Smooth muscle cell (in vitro differentiated cells): ENCODE data around the gene CERS1. TPM values are rescaled to one million over a fixed set of nuclear protein-coding genes. Genes with fewer than 3 reads are reported as not detected.

Experiments
- DNase-seq: peaks from one replicate; lab custom pipeline; 2025; ENCODE audit not compliant: unreplicated experiment; lab: John Stamatoyannopoulos, UW
- H2AFZ ChIP-seq: fragments of 200-600 bp; sonication (generic); 2 replicates; pipeline ENCODE4 v1.6.0; 2016; ENCODE audit warnings: antibody characterized with exemption, low read depth, mild to moderate bottlenecking
- H3F3A ChIP-seq: fragments of 200-600 bp; sonication (generic); 2 replicates; pipeline ENCODE4 v1.6.0; 2017; ENCODE audit warnings: antibody characterized with exemption, low read depth
- H3K27ac ChIP-seq: fragments of 200-600 bp; sonication (generic); 2 replicates; pipeline ENCODE4 v1.5.1; 2016; ENCODE audit warnings: low read depth, mild to moderate bottlenecking
- H3K27me3 ChIP-seq: fragments of 200-600 bp; sonication (generic); 2 replicates; pipeline ENCODE4 v1.6.1; 2016; ENCODE audit warnings: low read depth, mild to moderate bottlenecking
- H3K36me3 ChIP-seq: fragments of 200-600 bp; sonication (generic); 2 replicates; pipeline ENCODE4 v1.5.1; 2016; ENCODE audit warnings: low read depth
- H3K4me1 ChIP-seq: fragments of 200-600 bp; sonication (generic); 2 replicates; pipeline ENCODE4 v1.5.1; 2016; ENCODE audit warnings: low read depth
- H3K4me2 ChIP-seq: fragments of 200-600 bp; sonication (generic); 2 replicates; pipeline ENCODE4 v1.6.0; 2016; ENCODE audit warnings: mild to moderate bottlenecking
- H3K4me3 ChIP-seq: fragments of 200-600 bp; sonication (generic); 2 replicates; pipeline ENCODE4 v1.5.1; 2016; ENCODE audit warnings: mild to moderate bottlenecking
- H3K79me2 ChIP-seq: fragments of 200-600 bp; sonication (generic); 2 replicates; pipeline ENCODE4 v1.6.0; 2016; ENCODE audit warnings: low read depth, mild to moderate bottlenecking
- H3K9ac ChIP-seq: fragments of 200-600 bp; sonication (generic); 2 replicates; pipeline ENCODE4 v1.6.0; 2016; ENCODE audit warnings: low read depth
- H3K9me3 ChIP-seq: fragments of 200-600 bp; sonication (generic); replicated peaks from 2 replicates; pipeline ENCODE4 v1.5.1; 2016; ENCODE audit warnings: low read depth
- H4K20me1 ChIP-seq: fragments of 200-600 bp; sonication (generic); 2 replicates; pipeline ENCODE4 v1.6.0; 2016; ENCODE audit warnings: low read depth
- CTCF ChIP-seq: fragments of 200-600 bp; sonication (generic); IDR thresholded peaks from 2 replicates; pipeline ENCODE4 v1.5.1; 2017; ENCODE audit warnings: borderline replicate concordance, mild to moderate bottlenecking, antibody characterized with exemption; ENCODE audit not compliant: insufficient read depth, poor library complexity, severe bottlenecking
- WGBS: methylation state at CpG from one replicate; pipeline ENCODE4 v1.1.7; 2016; ENCODE audit warnings: low lambda C conversion rate; 5-methylcytosine and 5-hydroxymethylcytosine counted together
- polyA plus RNA-seq: library from polyadenylated mRNA; unstranded; fragments of >200 nt; fragmentation: Nextera tagmentation; extraction: Ambion mirVana; gene quantifications from 2 replicates; pipeline ENCODE4 v1.2.1, GENCODE V29; 2016
- total RNA-seq: library from RNA; depleted of rRNA; stranded (reverse); fragments of >200 nt; gene quantifications from 2 replicates; pipeline ENCODE4 v1.2.3, GENCODE V29; 2014

Gene CERS1
- total and polyA plus RNA-seq, 2 experiments from 2014 or later, result 2.4 to 4.2 TPM

DNA sequence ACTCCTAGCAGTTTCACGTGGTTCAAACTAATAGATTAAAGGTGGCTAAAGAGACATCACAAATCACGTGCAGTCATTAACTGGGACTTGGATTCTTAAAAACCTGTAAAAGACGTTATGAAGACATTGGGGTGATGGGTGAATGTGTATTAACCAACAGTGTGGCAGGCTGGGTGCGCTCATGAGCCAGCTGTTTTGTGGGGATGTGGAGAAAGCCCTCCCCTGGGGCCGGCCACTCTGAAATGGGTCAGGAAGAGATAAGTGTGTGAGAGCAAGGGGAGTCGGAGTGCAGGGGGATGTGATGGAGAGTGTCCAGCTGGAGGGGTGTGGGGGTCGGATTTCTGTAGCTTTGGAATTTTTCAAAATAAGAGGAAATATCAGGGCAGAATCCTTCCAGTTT, 53.8 kb downstream of the CERS1 start:
- H3K9ac ChIP-seq, result no peak overlapping the region
- H3K27me3 ChIP-seq, result no peaks in the 10 kb centered on the region
- no peak for TF ChIP-seq CTCF
- WGBS, result 85% methylated on average over 7 of the region's 7 CpGs
- no peak overlapping the region for H3K4me2 ChIP-seq
- no peaks in the 10 kb centered on the region for H3F3A ChIP-seq
- no peak overlapping the region for H3K27ac ChIP-seq
- H3K4me1 ChIP-seq, result no peaks in the 10 kb centered on the region
- H3K36me3 ChIP-seq, result no peaks in the 10 kb centered on the region
- DNase-seq, result no peak
- peaks cover 100% of the 10 kb centered on the region for H4K20me1 ChIP-seq
- H3K79me2 ChIP-seq, result peaks cover 96% of the 10 kb centered on the region
- H3K9me3 ChIP-seq, result no peaks in the 10 kb centered on the region
- H2AFZ ChIP-seq, result no peak overlapping the region
- no peak overlapping the region for H3K4me3 ChIP-seq

DNA sequence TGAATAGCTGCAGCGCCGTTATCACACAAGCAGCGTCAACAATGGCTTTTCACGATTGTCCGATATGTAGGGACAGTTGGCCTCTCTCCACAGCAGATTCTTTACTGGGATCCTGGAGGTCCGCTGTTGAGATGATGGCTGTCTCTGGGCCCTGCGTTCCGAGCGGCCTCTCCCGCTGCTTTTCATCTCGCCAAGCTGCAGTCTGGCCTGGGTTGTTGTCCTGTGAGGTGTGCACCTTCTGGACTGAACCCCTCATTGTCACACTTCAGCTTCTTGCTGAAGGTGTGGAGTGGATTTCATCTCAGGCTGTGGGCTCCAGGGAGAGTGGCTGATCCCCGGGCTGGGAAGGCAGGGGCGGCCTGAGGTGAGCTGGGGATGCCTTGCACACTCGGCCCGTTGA, 54.6 kb downstream of the CERS1 start:
- Histone ChIP-seq H3K4me2 (no peak overlapping the region), H2AFZ (no peak overlapping the region), H3K27me3 (no peaks in the 10 kb centered on the region), H4K20me1 (peaks cover 100% of the 10 kb centered on the region), H3K9me3 (no peaks in the 10 kb centered on the region), H3K9ac (no peak overlapping the region), H3K36me3 (no peaks in the 10 kb centered on the region), H3F3A (no peaks in the 10 kb centered on the region), H3K27ac (no peak overlapping the region), H3K79me2 (peaks cover 99% of the 10 kb centered on the region), H3K4me1 (no peaks in the 10 kb centered on the region), H3K4me3 (no peak overlapping the region)
- DNase-seq, result no peak
- TF ChIP-seq CTCF, result no peak
- 97% methylated on average over 15 of the region's 15 CpGs for WGBS

DNA sequence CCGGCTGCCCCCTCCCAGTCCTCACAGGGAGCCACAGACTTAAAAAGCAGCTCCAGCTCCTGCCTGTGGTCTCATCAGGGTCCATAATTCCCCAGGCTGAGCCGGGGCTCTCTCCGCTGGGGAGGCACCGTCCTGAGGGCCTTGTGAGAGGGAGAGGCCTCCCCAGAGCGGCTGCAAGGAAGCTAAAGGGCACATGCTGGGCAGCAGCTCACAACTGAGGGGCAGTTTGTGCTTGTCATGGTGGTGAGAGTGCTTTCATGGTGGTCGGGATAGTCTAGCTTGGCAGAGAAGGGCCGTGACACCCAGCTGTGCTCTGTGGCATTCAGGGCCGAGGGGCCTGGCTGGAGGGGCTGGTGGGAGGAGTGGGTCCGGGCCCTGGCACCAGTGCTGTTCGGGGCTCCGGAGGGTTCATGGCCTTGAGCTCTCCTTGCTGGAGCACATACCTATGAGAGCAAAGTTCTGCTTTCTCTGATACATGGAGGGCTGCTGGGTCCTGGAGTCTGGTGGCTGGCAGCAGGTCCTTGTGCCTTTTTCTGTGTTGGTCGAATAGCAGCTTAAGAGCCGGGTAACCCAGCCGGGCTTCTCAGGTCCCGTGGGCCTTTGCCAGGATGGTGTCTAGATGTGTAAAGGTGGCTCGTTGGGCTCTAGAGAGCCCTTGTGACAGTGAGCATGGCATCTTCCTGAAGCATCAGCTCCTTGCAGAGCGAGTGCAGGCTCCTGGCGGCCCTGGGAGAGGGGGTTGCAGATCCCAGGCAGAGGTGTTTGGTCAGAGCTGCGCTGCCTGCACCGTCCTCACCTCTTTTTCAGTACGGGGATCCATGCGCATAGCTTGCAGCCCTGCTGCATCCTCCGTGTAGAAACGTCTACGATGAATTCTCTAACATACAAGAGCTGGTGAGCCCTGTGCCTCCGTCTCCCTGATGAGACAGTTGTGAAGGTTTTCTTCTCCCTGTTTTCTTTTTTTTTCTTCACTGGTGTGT, 55.4 kb downstream of the CERS1 start:
- Histone ChIP-seq H3K9me3 (no peaks in the 10 kb centered on the region), H3K79me2 (peaks cover 99% of the 10 kb centered on the region), H3K9ac (no peak overlapping the region), H3K27ac (no peak overlapping the region), H3K4me3 (no peak overlapping the region), H3K4me1 (no peaks in the 10 kb centered on the region), H2AFZ (no peak overlapping the region), H3K27me3 (no peaks in the 10 kb centered on the region), H3K36me3 (no peaks in the 10 kb centered on the region), H4K20me1 (peaks cover 100% of the 10 kb centered on the region), H3K4me2 (no peak overlapping the region), H3F3A (no peaks in the 10 kb centered on the region)
- 92% methylated on average over 26 of the region's 26 CpGs for WGBS
- no peak for TF ChIP-seq CTCF
- no peak for DNase-seq
